ENCODE results near the gene COX7A1. TPM values are rescaled to one million over a fixed set of nuclear protein-coding genes. Genes with fewer than 3 reads are reported as not detected.
A peak's percentile ranks its signal among the peaks of the same experiment; 100 is the strongest.

The COX7A1 gene
- total RNA-seq, 1 experiment from 2014 or later = not detected

- no peak overlapping the region for H3K9ac ChIP-seq (ENCODE audit: extremely low read depth, insufficient read length, low read length)
- H3K27me3 ChIP-seq (ENCODE audit: insufficient read depth, low read length) = no peaks in the 10 kb centered on the region
- H3K79me1 ChIP-seq (ENCODE audit: insufficient read depth, low read depth, low read length, poor library complexity, severe bottlenecking) = no peaks in the 10 kb centered on the region
- H2AFZ ChIP-seq (ENCODE audit: low read length) = no peak overlapping the region
- no peak overlapping the region for H3K14ac ChIP-seq (ENCODE audit: insufficient read depth, low read length)
- no CpG with 5 or more reads among the region's 6 CpGs for WGBS (ENCODE audit: extremely low coverage, insufficient read length, low lambda C conversion rate)
- no peak overlapping the region for H3K18ac ChIP-seq (ENCODE audit: insufficient read length, low read depth, low read length)
- H3T11ph ChIP-seq (ENCODE audit: low read length) = no peak overlapping the region
- no peak overlapping the region for H4K5ac ChIP-seq (ENCODE audit: insufficient read length, low read depth, low read length)
- H3K4me3 Mint-ChIP-seq = 0 out of 5 replicates have a peak overlapping the region, but pooled peaks of 1 of the 2 experiments have one; percentile 31
- peak overlapping the region in 2 of 3 experiments; percentile 92 to 93; a peak in 5 of 7 replicates for H3K27ac Mint-ChIP-seq
- no peak overlapping the region for H2AK5ac ChIP-seq (ENCODE audit: insufficient read length, low read length)
- no peak overlapping the region for H3K27ac ChIP-seq (ENCODE audit: insufficient read length, low read depth, low read length)
- H4K91ac ChIP-seq (ENCODE audit: insufficient read length, low read depth, low read length) = no peak overlapping the region
- no peak overlapping the region for H2BK12ac ChIP-seq (ENCODE audit: insufficient read length, low read depth, low read length)
- H3K9me3 Mint-ChIP-seq = no peaks in the 10 kb centered on the region
- no peaks in the 10 kb centered on the region for H4K20me1 ChIP-seq (ENCODE audit: control insufficient read depth, insufficient read depth, insufficient read length)
- H2BK5ac ChIP-seq (ENCODE audit: insufficient read length, low read length) = no peak overlapping the region
- H3K4me2 ChIP-seq (ENCODE audit: insufficient read depth, insufficient read length, low read length) = no peak overlapping the region
- no peaks in the 10 kb centered on the region for H3K79me2 ChIP-seq (ENCODE audit: insufficient read depth, low read length)
- no peak for DNase-seq
- no peak overlapping the region for H2BK120ac ChIP-seq (ENCODE audit: low read depth, low read length, poor library complexity, severe bottlenecking)
- H3K4me1 Mint-ChIP-seq = peaks cover 23 to 25% of the 10 kb centered on the region in 2 experiments
- H3K4me1 ChIP-seq (ENCODE audit: insufficient read depth, low read length) = no peaks in the 10 kb centered on the region; the same call in 1 of the 2 replicates
- H3K36me3 Mint-ChIP-seq (ENCODE audit: insufficient read depth in 1 of 3, low read depth in 3 of 3) = peaks cover 24 to 56% (median 44%) of the 10 kb centered on the region in 3 experiments
- H3K23me2 ChIP-seq (ENCODE audit: insufficient read length, low read depth, low read length, poor library complexity, severe bottlenecking) = no peaks in the 10 kb centered on the region
- no peaks in the 10 kb centered on the region for H3K9me3 ChIP-seq (ENCODE audit: control insufficient read depth, low read depth, low read length)
- H4K8ac ChIP-seq (replicated peaks; ENCODE audit: insufficient read length, low read depth, low read length) = no peak overlapping the region
- H2BK15ac ChIP-seq (ENCODE audit: low read depth, low read length) = no peak overlapping the region
- no peak overlapping the region for H2BK20ac ChIP-seq (ENCODE audit: low read depth, low read length, poor library complexity, severe bottlenecking)
- TF ChIP-seq, protein P1, sequence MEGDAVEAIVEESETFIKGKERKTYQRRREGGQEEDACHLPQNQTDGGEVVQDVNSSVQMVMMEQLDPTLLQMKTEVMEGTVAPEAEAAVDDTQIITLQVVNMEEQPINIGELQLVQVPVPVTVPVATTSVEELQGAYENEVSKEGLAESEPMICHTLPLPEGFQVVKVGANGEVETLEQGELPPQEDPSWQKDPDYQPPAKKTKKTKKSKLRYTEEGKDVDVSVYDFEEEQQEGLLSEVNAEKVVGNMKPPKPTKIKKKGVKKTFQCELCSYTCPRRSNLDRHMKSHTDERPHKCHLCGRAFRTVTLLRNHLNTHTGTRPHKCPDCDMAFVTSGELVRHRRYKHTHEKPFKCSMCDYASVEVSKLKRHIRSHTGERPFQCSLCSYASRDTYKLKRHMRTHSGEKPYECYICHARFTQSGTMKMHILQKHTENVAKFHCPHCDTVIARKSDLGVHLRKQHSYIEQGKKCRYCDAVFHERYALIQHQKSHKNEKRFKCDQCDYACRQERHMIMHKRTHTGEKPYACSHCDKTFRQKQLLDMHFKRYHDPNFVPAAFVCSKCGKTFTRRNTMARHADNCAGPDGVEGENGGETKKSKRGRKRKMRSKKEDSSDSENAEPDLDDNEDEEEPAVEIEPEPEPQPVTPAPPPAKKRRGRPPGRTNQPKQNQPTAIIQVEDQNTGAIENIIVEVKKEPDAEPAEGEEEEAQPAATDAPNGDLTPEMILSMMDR (conservative IDR thresholded peaks at IDR 0.05) = no peak
- H3K23ac ChIP-seq (ENCODE audit: insufficient read length, low read depth, low read length) = no peak overlapping the region
- H3K4ac ChIP-seq (ENCODE audit: low read depth, low read length) = no peak overlapping the region
- no peaks in the 10 kb centered on the region; the same call in 1 of the 2 replicates for H3K27me3 Mint-ChIP-seq (ENCODE audit: low read depth)
- no peak overlapping the region for H3K56ac ChIP-seq (ENCODE audit: insufficient read length, low read depth, low read length)
Observed at GRCh38 chr19:36106441-36106840, 45.8 kb downstream of the COX7A1 start.
